MCF 10A (cell line): Measurements from ENCODE around the gene GRID1. TPM values are rescaled to one million over a fixed set of nuclear protein-coding genes. Genes with fewer than 3 reads are reported as not detected.

Experiments
- BruUV-seq: library from RNA; stranded (reverse); fragments of 400-500 nt; replicated peaks from 2 replicates; lab custom pipeline; 2021; lab: Mats Ljungman, UMichigan
- CTCF ChIA-PET: fragments of 300-600 bp; sonication (Branson Sonifier 250); formaldehyde crosslinking; extraction: SDS; loops from one replicate; lab custom pipeline; 2021; ENCODE audit warnings: antibody characterized with exemption, inconsistent platforms; lab: Yijun Ruan, JAX
- POLR2A ChIA-PET: fragments of 300-600, 350-650 bp; sonication (Branson Sonifier 250); formaldehyde crosslinking; extraction: SDS; loops from one replicate; lab custom pipeline; 2020; ENCODE audit warnings: antibody characterized with exemption, inconsistent platforms; lab: Yijun Ruan, JAX
- DNase-seq: peaks from one replicate; pipeline ENCODE4 v3.0.0-alpha.2; 2018; ENCODE audit not compliant: unreplicated experiment
- H3K27ac Mint-ChIP-seq: one replicate; pipeline ENCODE4 v1.8.0; 2022; ENCODE audit warnings: mild to moderate bottlenecking, low read depth, mixed read lengths; ENCODE audit not compliant: unreplicated experiment
- H3K27me3 Mint-ChIP-seq: one replicate; pipeline ENCODE4 v1.8.0; 2022; ENCODE audit warnings: mixed read lengths; ENCODE audit not compliant: insufficient read depth, unreplicated experiment
- H3K36me3 Mint-ChIP-seq: one replicate; pipeline ENCODE4 v1.8.0; 2022; ENCODE audit warnings: mild to moderate bottlenecking, moderate library complexity, mixed read lengths; ENCODE audit not compliant: insufficient read depth, unreplicated experiment
- H3K4me1 Mint-ChIP-seq: one replicate; pipeline ENCODE4 v1.8.0; 2022; ENCODE audit warnings: mixed read lengths; ENCODE audit not compliant: insufficient read depth, unreplicated experiment
- H3K4me3 Mint-ChIP-seq: one replicate; pipeline ENCODE4 v1.8.0; 2022; ENCODE audit warnings: mild to moderate bottlenecking, moderate library complexity, mixed read lengths; ENCODE audit not compliant: unreplicated experiment
- H3K9me3 Mint-ChIP-seq: one replicate; pipeline ENCODE4 v1.8.0; 2022; ENCODE audit warnings: mixed read lengths; ENCODE audit not compliant: unreplicated experiment
- CTCF ChIP-seq: fragments of 200-600 bp; IDR thresholded peaks from one replicate; pipeline ENCODE4 v1.8.0; 2022; ENCODE audit warnings: antibody characterized with exemption, mild to moderate bottlenecking; ENCODE audit not compliant: unreplicated experiment
- intact Hi-C: fragments of 100-400 bp; cut with micrococcal nuclease; formaldehyde crosslinking; loops from 2 replicates; pipeline ENCODE4 v1.14.1; 2022
- total RNA-seq: library from RNA; stranded (reverse); gene quantifications from 2 replicates; pipeline ENCODE4 v1.2.3, GENCODE V29; 2022

Gene GRID1
- total RNA-seq, 1 experiment from 2014 or later, result not detected

- BruUV-seq, result no TSS peak
- no peak for DNase-seq
- no peak for TF ChIP-seq CTCF
- H3K27ac Mint-ChIP-seq, result no peak overlapping the region
- ChIA-PET CTCF (interaction anchor here (0.6 kb wide), 1 partner anchor 381 kb away, joined by 3 read pairs; no protein-coding TSS in a partner anchor), POLR2A (no interaction called here)
- intact Hi-C loops, result loop anchor here (10.0 kb wide), 1 partner anchor 453 kb away; no protein-coding TSS in a partner anchor
- no peaks in the 10 kb centered on the region for H3K27me3 Mint-ChIP-seq
- H3K4me1 Mint-ChIP-seq, result no peaks in the 10 kb centered on the region
- no peaks in the 10 kb centered on the region for H3K36me3 Mint-ChIP-seq
- H3K4me3 Mint-ChIP-seq, result no peak overlapping the region
- H3K9me3 Mint-ChIP-seq, result peaks cover 15% of the 10 kb centered on the region
Observed at GRCh38 chr10:85997544-85997943, 369.1 kb downstream of the GRID1 start.

GRCh38 chr10:85995791-85996190 lies 370.8 kb downstream of the GRID1 start:
- Mint-ChIP-seq H3K36me3 (no peaks in the 10 kb centered on the region), H3K27ac (no peak overlapping the region), H3K27me3 (no peaks in the 10 kb centered on the region), H3K4me1 (no peaks in the 10 kb centered on the region), H3K4me3 (no peak overlapping the region), H3K9me3 (peaks cover 15% of the 10 kb centered on the region)
- no peak for TF ChIP-seq CTCF
- ChIA-PET POLR2A (no interaction called here), CTCF (interaction anchor here (0.5 to 2.0 kb wide), 27 partner anchors 9 to 524 kb away, joined by 3 to 16 read pairs (median 3); no protein-coding TSS in a partner anchor)
- peak; percentile 57 for DNase-seq
- intact Hi-C loops, result loop anchor here (10.0 kb wide), 1 partner anchor 451 kb away; no protein-coding TSS in a partner anchor
- no TSS peak for BruUV-seq

- H3K27me3 Mint-ChIP-seq, result no peaks in the 10 kb centered on the region
- intact Hi-C loops, result loop anchor here (10.0 kb wide), 1 partner anchor 449 kb away; no protein-coding TSS in a partner anchor
- CTCF ChIA-PET, result interaction anchor here (0.8 to 1.7 kb wide), 5 partner anchors 18 to 384 kb away, joined by 3 to 7 read pairs (median 4); no protein-coding TSS in a partner anchor
- POLR2A ChIA-PET, result interaction anchor here (0.5 kb wide), 1 partner anchor 356 kb away, joined by 3 read pairs; no protein-coding TSS in a partner anchor
- H3K4me3 Mint-ChIP-seq, result no peak overlapping the region
- no peak for DNase-seq
- peaks cover 15% of the 10 kb centered on the region for H3K9me3 Mint-ChIP-seq
- no peaks in the 10 kb centered on the region for H3K4me1 Mint-ChIP-seq
- no TSS peak for BruUV-seq
- no peak overlapping the region for H3K27ac Mint-ChIP-seq
- no peaks in the 10 kb centered on the region for H3K36me3 Mint-ChIP-seq
- no peak for TF ChIP-seq CTCF
Observed at GRCh38 chr10:85993840-85994507, 372.6 kb downstream of the GRID1 start.

GRCh38 chr10:85993140-85993539 lies 373.5 kb downstream of the GRID1 start:
- POLR2A ChIA-PET, result no interaction called here
- intact Hi-C loops, result loop anchor here (10.0 kb wide), 1 partner anchor 448 kb away; no protein-coding TSS in a partner anchor
- H3K9me3 Mint-ChIP-seq, result peaks cover 16% of the 10 kb centered on the region
- CTCF ChIA-PET, result interaction anchor here (0.7 to 1.7 kb wide), 4 partner anchors 17 to 571 kb away, joined by 3 to 7 read pairs (median 4); no protein-coding TSS in a partner anchor
- DNase-seq, result no peak
- no peaks in the 10 kb centered on the region for H3K27me3 Mint-ChIP-seq
- H3K27ac Mint-ChIP-seq, result no peak overlapping the region
- no TSS peak for BruUV-seq
- H3K4me3 Mint-ChIP-seq, result no peak overlapping the region
- H3K36me3 Mint-ChIP-seq, result no peaks in the 10 kb centered on the region
- no peak for TF ChIP-seq CTCF
- H3K4me1 Mint-ChIP-seq, result no peaks in the 10 kb centered on the region
